K562 (cell line): ENCODE data around the gene ACAP2. TPM values are rescaled to one million over a fixed set of nuclear protein-coding genes. Genes with fewer than 3 reads are reported as not detected.
A peak's percentile ranks its signal among the peaks of the same experiment; 100 is the strongest.

Source experiments
- CBFA2T3 ChIP-seq: fragments of 450-650 bp; IDR thresholded peaks from 2 replicates; pipeline ENCODE4 v1.6.1; 2017
- ESRRA ChIP-seq: fragments of 450-650 bp; IDR thresholded peaks from 2 replicates; pipeline ENCODE4 v1.6.1; 2014; ENCODE audit warnings: low read depth, mild to moderate bottlenecking, moderate library complexity, borderline replicate concordance
- ESRRB ChIP-seq: fragments of 250-450 bp; sonication (Bioruptor Pico); IDR thresholded peaks from 2 replicates; pipeline ENCODE4 v1.5.0; 2020; ENCODE audit warnings: mild to moderate bottlenecking, moderate library complexity, borderline replicate concordance
- ETV1 ChIP-seq: fragments of 450-650 bp; conservative IDR thresholded peaks from 2 replicates; pipeline ENCODE4 v1.6.1; 2016; ENCODE audit warnings: missing genetic modification characterization, control low read depth, low read depth, missing compliant biosample characterization
- FOXJ2 ChIP-seq: fragments of 200-800 bp; sonication (Bioruptor generic); IDR thresholded peaks from 2 replicates; pipeline ENCODE4 v1.6.1; 2016; ENCODE audit warnings: missing genetic modification characterization, missing compliant biosample characterization
- KLF16 ChIP-seq: IDR thresholded peaks from 2 replicates; pipeline ENCODE4 v1.6.1; 2016; ENCODE audit warnings: antibody characterized with exemption
- MYNN ChIP-seq, 2 experiments: sonication (generic); formaldehyde crosslinking in 1 of 2; IDR thresholded peaks; 2 replicates each; pipeline versions ENCODE4 v1.5.0 to v1.6.1; 2016 to 2020; ENCODE audit warnings: antibody characterized with exemption in 1 of 2, missing genetic modification reagents in 1 of 2
- SMAD2 ChIP-seq: fragments of 150-350 bp; IDR thresholded peaks from 2 replicates; pipeline ENCODE4 v1.6.1; 2014; ENCODE audit warnings: low read depth, mild to moderate bottlenecking, low read length
- ZFP30 ChIP-seq: fragments of 250-450 bp; sonication (Bioruptor Pico); IDR thresholded peaks from 2 replicates; pipeline ENCODE4 v1.8.0; 2022; ENCODE audit warnings: moderate library complexity, mild to moderate bottlenecking, inconsistent platforms, borderline replicate concordance
- polyA plus RNA-seq, 8 experiments: library from polyadenylated mRNA; depleted of rRNA in 4 of 8; stranded (reverse) in 5 of 8; unstranded in 3 of 8; fragments of >200 nt; fragmentation: Nextera tagmentation in 2 of 8; fragmentation: Illumina TruSeq in 1 of 8; extraction: Ambion mirVana in 2 of 8; extraction: Trizol in 1 of 8; gene quantifications; 2 replicates each; pipeline versions ENCODE4 v1.2.1 to v1.2.3, GENCODE V29; 2011 to 2014; ENCODE audit warnings: inconsistent platforms in 1 of 8, missing spikeins in 1 of 8
- total RNA-seq, 7 experiments: library from RNA; depleted of rRNA in 6 of 7; stranded (reverse); fragments of >200 nt in 6 of 7; fragmentation: Illumina TruSeq in 2 of 7; extraction: Trizol in 2 of 7; gene quantifications; 2 replicates each; pipeline versions ENCODE4 v1.2.1 to v1.2.3, GENCODE V29; 2011 to 2021; ENCODE audit warnings: low replicate concordance in 1 of 7
- TF ChIP-seq, protein P1 (sequence below): fragments of 250-450 bp; sonication (Bioruptor Pico); IDR thresholded peaks from 2 replicates; pipeline ENCODE4 v1.4.0; 2020
- TF ChIP-seq, protein P2 (sequence below): fragments of 450-650 bp; formaldehyde crosslinking; conservative IDR thresholded peaks from 2 replicates; pipeline ENCODE4 v1.4.0; 2022; ENCODE audit warnings: mild to moderate bottlenecking, missing genetic modification characterization
- TF ChIP-seq, protein P3 (sequence below): fragments of 450-650 bp; formaldehyde crosslinking; IDR thresholded peaks from 2 replicates; pipeline ENCODE4 v1.4.0; 2020; ENCODE audit warnings: mild to moderate bottlenecking, moderate library complexity
- TF ChIP-seq, protein P4 (sequence below): fragments of 450-650 bp; IDR thresholded peaks from 2 replicates; pipeline ENCODE4 v1.7.0; 2016; ENCODE audit warnings: borderline replicate concordance
- TF ChIP-seq, protein P5 (sequence below): IDR thresholded peaks from 2 replicates; pipeline ENCODE4 v1.6.1; 2016; ENCODE audit warnings: missing genetic modification characterization, missing compliant biosample characterization

The ACAP2 gene
- total and polyA plus RNA-seq, 9 of the 15 experiments (the other 6 are each of a cell fraction or from before 2014, with no cell fraction given), result 10.6 to 52.7 (median 34.4) TPM

DNA sequence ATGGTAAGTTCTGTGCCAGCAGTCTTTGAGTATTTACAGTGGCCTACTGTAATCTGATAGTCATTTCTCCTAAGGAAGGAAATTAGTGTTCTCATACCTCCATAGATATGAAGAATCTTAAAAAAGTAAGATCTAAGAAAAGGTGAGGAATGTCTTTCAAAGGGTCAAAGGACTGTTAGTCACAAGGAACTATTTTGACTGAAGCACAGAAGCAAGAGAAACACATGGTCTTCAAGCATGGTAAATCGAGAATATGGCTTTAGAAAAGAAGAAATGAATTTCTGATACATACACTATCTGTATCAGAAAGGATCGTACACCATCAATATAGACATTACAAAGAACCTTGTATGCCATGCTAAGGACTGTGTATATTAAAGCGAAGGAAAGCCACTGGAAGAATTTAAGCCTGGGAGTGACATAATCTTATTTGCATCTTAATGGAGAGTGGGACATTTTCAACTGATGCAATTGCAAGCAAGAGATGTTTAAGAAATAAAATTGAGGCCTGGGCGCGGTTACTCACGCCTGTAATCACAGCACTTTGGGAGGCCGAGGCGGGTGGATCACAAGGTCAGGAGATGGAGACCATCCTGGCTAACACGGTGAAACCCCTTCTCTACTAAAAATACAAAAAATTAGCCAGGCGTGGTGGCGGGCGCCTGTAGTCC lies 5.5 kb upstream of the ACAP2 start (continued):
- TF ChIP-seq, protein P1, sequence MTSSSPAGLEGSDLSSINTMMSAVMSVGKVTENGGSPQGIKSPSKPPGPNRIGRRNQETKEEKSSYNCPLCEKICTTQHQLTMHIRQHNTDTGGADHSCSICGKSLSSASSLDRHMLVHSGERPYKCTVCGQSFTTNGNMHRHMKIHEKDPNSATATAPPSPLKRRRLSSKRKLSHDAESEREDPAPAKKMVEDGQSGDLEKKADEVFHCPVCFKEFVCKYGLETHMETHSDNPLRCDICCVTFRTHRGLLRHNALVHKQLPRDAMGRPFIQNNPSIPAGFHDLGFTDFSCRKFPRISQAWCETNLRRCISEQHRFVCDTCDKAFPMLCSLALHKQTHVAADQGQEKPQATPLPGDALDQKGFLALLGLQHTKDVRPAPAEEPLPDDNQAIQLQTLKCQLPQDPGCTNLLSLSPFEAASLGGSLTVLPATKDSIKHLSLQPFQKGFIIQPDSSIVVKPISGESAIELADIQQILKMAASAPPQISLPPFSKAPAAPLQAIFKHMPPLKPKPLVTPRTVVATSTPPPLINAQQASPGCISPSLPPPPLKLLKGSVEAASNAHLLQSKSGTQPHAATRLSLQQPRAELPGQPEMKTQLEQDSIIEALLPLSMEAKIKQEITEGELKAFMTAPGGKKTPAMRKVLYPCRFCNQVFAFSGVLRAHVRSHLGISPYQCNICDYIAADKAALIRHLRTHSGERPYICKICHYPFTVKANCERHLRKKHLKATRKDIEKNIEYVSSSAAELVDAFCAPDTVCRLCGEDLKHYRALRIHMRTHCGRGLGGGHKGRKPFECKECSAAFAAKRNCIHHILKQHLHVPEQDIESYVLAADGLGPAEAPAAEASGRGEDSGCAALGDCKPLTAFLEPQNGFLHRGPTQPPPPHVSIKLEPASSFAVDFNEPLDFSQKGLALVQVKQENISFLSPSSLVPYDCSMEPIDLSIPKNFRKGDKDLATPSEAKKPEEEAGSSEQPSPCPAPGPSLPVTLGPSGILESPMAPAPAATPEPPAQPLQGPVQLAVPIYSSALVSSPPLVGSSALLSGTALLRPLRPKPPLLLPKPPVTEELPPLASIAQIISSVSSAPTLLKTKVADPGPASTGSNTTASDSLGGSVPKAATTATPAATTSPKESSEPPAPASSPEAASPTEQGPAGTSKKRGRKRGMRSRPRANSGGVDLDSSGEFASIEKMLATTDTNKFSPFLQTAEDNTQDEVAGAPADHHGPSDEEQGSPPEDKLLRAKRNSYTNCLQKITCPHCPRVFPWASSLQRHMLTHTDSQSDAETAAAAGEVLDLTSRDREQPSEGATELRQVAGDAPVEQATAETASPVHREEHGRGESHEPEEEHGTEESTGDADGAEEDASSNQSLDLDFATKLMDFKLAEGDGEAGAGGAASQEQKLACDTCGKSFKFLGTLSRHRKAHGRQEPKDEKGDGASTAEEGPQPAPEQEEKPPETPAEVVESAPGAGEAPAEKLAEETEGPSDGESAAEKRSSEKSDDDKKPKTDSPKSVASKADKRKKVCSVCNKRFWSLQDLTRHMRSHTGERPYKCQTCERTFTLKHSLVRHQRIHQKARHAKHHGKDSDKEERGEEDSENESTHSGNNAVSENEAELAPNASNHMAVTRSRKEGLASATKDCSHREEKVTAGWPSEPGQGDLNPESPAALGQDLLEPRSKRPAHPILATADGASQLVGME (CRISPR knock-in tag), result 0 out of 2 replicates have a peak, but pooled peaks have one; percentile 49
- TF ChIP-seq ESRRB (CRISPR knock-in tag), result no peak
- TF ChIP-seq MYNN (IDR thresholded peaks at IDR 0.05), result no peak
- TF ChIP-seq MYNN (CRISPR knock-in tag; IDR thresholded peaks at IDR 0.05), result no peak
- TF ChIP-seq, protein P2, sequence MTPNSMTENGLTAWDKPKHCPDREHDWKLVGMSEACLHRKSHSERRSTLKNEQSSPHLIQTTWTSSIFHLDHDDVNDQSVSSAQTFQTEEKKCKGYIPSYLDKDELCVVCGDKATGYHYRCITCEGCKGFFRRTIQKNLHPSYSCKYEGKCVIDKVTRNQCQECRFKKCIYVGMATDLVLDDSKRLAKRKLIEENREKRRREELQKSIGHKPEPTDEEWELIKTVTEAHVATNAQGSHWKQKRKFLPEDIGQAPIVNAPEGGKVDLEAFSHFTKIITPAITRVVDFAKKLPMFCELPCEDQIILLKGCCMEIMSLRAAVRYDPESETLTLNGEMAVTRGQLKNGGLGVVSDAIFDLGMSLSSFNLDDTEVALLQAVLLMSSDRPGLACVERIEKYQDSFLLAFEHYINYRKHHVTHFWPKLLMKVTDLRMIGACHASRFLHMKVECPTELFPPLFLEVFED, result peak; percentile 62; the same call in 1 of the 2 replicates
- TF ChIP-seq, protein P3, sequence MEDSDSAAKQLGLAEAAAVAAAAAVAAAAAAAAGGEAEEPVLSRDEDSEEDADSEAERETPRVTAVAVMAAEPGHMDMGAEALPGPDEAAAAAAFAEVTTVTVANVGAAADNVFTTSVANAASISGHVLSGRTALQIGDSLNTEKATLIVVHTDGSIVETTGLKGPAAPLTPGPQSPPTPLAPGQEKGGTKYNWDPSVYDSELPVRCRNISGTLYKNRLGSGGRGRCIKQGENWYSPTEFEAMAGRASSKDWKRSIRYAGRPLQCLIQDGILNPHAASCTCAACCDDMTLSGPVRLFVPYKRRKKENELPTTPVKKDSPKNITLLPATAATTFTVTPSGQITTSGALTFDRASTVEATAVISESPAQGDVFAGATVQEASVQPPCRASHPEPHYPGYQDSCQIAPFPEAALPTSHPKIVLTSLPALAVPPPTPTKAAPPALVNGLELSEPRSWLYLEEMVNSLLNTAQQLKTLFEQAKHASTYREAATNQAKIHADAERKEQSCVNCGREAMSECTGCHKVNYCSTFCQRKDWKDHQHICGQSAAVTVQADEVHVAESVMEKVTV, result no peak
- TF ChIP-seq, protein P4, sequence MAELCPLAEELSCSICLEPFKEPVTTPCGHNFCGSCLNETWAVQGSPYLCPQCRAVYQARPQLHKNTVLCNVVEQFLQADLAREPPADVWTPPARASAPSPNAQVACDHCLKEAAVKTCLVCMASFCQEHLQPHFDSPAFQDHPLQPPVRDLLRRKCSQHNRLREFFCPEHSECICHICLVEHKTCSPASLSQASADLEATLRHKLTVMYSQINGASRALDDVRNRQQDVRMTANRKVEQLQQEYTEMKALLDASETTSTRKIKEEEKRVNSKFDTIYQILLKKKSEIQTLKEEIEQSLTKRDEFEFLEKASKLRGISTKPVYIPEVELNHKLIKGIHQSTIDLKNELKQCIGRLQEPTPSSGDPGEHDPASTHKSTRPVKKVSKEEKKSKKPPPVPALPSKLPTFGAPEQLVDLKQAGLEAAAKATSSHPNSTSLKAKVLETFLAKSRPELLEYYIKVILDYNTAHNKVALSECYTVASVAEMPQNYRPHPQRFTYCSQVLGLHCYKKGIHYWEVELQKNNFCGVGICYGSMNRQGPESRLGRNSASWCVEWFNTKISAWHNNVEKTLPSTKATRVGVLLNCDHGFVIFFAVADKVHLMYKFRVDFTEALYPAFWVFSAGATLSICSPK, result no peak
- 0 out of 2 replicates have a peak, but pooled peaks have one; percentile 14 for TF ChIP-seq ETV1 (tag)
- no peak for TF ChIP-seq KLF16
- no peak for TF ChIP-seq ZFP30 (CRISPR knock-in tag)
- peak; percentile 23; the same call in 1 of the 2 replicates for TF ChIP-seq FOXJ2 (tag)
- TF ChIP-seq SMAD2, result no peak
- TF ChIP-seq, protein P5, sequence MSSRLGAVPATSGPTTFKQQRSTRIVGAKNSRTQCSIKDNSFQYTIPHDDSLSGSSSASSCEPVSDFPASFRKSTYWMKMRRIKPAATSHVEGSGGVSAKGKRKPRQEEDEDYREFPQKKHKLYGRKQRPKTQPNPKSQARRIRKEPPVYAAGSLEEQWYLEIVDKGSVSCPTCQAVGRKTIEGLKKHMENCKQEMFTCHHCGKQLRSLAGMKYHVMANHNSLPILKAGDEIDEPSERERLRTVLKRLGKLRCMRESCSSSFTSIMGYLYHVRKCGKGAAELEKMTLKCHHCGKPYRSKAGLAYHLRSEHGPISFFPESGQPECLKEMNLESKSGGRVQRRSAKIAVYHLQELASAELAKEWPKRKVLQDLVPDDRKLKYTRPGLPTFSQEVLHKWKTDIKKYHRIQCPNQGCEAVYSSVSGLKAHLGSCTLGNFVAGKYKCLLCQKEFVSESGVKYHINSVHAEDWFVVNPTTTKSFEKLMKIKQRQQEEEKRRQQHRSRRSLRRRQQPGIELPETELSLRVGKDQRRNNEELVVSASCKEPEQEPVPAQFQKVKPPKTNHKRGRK (tag), result no peak
- no peak for TF ChIP-seq CBFA2T3
- TF ChIP-seq ESRRA, result peak; percentile 67; the same call in 1 of the 2 replicates
